Myocyte (in vitro differentiated cells): ENCODE data around the gene USP47. TPM values are rescaled to one million over a fixed set of nuclear protein-coding genes. Genes with fewer than 3 reads are reported as not detected.

ENCODE experiments used
- DNase-seq: peaks from one replicate; pipeline ENCODE4 v3.0.0-alpha.2; 2012; ENCODE audit warnings: low read depth
- total RNA-seq: library from RNA; depleted of rRNA; stranded (reverse); fragments of >200 nt; gene quantifications from 2 replicates; pipeline ENCODE4 v1.2.3, GENCODE V29; 2014

USP47 gene
- total RNA-seq, 1 donor from 2014 or later: 75.4 TPM

DNA sequence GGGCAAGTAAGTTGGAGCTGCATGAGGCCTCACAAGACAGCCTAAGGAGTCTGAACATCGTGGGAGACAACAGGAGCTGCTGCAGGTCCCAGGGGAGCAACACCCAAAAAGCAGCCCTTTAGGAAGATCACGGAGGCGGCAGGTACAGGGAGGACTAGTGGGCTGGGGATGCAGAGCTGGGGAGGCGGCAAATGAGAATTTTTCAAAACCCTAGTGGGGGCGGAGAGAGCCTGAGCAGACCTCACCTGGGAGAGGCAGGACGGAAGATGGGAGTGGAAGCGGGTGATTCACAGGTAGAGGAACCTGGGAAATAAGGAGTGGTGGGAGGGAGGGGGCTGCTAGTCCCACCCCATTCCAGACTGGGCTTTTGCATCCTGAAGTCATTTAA, 124.6 kb downstream of the USP47 start:
- DNase-seq: no peak

DNA sequence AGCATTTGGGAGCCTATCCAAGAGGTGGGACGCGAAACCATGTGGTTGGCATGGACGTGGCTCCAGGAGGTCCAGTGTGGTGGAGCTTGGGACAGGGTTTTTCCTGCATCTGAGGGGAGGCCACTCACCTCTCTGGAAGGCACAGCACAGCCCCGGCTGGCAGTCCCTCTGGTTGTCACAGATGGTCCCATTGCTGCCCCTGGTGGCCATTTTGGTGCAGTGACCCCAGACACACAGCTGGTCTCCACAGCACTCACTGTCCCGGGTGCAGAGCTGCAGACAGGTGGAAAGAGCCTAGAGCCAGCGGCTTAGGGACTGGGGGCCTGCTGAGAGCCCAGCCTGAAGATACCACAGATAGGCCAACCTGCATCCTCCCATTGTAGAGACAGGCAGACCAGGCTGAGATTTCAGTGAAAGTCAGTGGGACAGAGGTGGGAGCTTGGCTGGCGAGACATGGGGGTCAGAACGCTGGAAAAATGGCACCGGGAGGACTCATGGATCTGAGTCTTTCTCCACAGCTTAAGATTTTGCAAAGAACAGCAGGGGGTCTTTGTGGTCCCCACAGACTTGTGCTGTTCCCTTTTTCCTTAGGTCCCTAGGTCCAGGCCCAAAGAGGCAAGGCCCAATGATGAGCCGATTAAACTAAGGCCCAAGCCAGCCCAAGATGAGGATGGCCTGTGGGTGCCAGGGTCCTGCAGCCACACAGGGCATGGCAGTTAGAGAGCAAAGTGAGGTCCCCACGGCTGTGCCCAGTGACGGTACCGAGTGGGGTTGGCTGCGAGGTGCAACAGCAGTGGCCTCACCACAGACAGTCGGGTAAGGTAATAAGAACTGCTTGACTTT, 125.3 kb downstream of the USP47 start:
- DNase-seq: peak; percentile 84

DNA sequence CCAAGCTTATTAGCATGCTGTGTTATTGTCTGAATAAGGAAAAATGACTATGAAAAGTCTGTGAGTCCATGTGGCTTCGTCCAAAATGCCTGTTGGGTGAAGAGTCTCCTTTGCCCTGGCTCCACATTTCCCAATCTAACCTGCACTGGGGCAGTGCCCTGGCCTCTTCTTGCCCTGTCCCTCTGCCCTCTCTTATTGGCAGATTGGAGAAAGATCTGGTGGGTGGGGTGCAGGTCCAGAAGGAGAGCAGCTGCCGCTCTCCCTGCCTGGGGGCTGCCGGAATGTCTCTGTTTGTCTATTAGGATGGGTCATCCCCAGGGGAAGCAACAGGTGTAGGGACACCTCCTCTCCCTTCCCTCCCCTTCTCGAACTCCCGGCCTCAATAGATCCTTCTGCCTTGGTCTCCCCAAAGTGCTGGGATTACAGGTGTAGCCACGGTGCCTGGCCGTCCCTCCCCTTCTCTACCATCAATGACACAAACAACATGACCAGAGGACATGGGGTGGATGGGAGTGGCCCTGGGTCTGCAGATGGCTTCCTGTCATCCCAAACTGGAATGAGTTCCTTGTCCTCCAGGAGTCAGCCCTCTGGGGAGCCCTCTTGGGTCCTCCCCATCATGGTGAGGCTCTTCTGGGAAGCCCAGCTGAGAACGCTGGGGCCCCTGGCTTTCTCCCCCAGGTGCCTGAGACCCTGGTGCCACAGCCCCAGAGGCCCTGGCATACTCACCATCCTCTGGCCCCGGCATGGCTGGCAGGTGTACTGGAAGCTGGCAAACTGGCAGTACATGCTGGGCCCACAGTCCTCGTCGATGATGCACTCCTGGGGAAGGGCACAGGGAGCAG, 126.1 kb downstream of the USP47 start:
- DNase-seq: no peak

DNA sequence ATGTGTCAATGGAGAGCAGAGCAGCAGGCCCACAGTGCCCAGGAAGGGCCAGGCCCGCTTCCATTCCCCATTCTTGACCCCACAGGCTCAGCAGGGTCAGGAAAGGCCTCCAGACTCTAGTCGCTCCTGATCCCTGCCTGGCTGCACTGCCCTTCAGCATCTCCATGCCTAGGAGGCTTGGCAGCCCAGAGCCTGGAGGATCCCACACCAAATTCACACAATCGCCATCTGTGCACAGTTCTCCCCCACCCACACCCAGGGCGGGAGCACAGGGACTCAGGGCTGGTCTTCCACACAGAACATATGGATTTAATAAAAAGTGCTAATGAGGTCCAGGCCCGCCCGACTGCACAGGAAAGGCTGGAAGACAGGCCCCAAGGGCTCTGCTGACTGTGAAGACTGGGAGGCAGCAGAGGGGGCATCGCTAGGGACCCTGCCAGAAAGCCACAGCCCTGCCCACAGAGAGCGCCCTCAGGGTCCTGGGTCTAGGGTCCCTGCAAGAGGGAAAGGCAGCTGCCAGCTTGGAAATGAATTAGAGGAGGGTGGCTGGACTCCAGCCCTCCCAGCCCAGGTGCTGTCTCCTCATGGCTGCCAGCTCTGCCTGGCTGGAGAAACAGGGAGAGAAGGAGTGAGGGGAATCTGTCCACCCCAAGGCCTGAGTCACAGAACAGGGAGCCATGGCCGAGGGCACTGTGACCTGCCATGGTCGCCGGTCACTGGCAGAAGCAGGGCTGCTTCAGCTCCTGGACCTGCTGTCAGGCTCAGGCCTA, 126.9 kb downstream of the USP47 start:
- DNase-seq: no peak

DNA sequence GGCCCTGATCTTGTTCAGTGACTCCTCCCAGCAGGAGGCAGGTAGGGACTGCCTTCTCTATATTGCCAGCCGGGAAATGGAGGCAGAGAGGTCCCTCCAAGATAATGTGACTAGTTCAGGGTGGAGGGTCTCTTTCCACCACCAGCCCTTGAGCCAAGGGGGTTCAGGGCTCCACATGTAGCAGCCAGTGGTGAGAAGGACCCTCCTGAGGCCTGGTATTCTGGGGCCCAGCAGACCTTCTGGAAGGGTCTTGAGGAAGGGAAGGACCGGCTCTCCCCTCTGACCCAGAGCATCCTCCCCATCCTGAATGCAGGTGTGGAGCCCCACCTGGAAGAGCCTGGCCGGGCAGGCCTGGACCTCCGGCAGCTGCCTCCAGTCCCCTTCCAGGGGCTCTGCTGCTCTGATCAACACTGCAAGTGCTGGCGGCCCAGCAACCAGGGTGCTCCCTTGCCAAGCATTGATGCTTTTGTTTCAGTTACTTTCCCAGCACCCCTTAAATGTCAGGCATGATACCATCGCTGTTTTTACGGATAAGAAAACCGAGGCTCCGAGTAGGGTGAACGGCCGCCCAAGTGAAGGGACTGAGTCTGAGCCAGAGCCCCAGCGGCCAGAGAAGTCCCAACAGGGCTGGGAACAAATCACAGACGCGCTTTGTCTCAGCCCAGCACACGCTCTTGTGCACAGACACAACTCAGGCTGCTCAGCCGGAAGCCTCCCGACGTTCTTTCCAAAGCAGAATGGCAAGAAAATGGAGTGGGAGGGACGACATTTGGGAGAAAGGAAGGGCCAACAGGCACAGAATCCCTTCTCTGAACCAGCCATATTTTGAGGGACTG, 127.8 kb downstream of the USP47 start:
- no peak for DNase-seq

DNA sequence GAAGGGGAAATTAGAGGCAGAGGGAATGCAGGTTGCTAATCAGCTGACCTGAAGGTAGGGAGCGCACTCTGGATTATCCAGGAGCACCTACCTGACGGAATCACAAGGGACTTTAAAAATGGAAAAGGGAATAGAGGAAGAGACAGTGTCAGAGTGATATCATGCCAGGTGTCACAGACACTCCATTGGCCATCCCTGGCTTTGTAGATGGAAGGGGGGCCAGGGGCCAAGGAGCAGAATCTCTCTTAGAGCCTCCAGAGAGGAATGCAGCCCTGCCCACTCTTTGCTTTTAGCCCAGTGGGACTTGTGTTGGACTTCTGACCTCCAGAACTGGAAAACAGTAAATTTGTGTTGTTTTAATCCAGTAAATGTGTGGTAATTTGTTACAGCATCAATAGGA, 128.8 kb downstream of the USP47 start:
- DNase-seq: no peak

DNA sequence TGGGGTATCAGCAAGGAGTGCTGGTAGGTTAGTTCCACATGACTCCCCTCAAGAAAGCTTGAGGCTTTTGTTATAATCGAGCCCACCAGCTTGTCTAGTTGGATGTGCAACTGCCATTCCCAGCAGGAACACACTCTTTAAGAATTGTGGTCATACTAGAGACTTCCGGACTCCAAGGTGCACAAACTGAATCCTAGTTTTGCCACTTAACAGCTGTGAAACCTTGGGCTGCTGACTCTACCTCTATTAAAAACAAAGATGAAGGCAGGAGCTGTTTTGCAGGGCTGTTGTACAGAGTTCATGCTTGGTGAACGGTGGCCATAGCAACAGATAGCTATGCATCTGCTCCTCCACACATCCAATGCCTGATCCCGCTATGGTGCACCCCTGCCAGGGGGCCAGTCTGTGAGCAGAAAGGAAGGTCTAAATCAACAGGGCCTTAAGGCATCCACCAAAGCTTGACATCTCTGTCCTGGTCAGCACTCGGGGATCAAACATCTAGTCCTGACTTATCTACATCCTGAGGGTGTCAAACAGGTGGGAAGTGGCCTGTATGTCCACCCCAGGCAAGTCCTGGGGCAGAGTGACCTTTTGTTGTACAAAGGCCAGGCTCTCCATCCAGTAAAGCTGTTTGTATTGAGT, 130.3 kb downstream of the USP47 start:
- no peak for DNase-seq

DNA sequence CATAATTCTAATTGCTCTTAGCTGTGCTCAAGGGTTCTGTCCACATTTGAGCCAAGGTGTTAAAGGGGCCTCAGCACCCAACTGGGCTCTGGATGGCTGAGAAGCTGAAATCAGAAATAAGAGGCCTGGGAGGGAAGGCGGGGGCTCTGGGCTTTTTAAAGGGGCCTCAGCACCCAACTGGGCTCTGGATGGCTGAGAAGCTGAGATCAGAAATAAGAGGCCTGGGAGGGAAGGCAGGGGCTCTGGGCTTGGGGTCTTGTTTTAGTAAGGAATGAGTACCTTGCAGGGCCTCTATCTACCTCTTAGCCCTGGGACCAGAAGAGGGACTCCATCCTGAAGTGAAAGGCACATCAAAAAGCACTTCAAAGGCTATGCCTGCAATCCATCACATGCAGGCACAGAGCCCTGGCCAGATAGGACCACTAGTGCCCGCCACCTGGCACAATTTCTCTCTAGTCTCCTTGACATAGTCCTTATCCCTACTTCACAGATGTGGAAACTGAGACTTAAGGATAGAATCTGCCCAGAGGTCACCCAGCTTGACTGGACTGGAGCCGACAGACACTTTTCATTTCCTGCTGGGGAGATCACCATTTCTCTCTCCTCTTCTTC, 131.1 kb downstream of the USP47 start:
- no peak for DNase-seq

DNA sequence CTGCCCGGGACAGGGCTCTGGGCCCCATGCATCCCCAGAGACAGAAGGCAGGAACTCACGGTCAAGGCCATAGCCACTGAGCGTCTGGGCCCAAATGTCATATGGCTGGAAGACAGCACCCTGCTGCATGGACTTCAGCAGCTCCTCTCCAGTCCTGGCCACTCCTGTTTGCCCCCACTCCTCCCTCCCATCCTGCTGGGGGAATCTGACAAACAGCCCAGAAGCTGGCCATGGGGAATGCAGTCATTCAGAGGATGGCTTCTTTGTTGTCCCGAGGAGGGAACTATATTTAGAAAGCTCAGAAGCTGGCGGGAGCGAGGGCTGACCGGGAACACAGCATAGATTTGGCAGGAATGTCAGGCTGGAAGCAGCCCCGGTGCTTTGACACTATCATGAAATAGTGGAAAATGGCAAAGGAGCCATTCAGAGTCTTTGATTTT, 131.6 kb downstream of the USP47 start:
- peak; percentile 87 for DNase-seq

DNA sequence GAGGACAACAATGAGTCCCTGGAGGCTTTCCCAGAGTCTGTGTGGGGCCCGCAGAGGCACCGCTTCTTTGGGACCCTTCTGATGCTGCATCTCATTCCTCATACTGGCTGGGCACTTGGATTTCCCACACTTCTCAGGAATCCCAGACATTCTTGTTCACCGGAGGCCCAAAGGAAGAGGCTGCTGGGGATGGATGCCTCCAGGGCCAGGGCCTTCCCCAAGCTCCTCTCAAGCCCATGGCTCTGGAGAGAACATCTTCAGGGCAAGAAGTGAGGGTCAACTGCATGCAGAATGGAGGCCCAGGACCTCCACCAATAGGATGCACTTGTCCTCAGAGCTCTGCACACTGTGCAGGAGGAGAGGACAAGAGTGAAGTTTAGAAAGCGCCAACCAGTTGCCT, 132.1 kb downstream of the USP47 start:
- no peak for DNase-seq

DNA sequence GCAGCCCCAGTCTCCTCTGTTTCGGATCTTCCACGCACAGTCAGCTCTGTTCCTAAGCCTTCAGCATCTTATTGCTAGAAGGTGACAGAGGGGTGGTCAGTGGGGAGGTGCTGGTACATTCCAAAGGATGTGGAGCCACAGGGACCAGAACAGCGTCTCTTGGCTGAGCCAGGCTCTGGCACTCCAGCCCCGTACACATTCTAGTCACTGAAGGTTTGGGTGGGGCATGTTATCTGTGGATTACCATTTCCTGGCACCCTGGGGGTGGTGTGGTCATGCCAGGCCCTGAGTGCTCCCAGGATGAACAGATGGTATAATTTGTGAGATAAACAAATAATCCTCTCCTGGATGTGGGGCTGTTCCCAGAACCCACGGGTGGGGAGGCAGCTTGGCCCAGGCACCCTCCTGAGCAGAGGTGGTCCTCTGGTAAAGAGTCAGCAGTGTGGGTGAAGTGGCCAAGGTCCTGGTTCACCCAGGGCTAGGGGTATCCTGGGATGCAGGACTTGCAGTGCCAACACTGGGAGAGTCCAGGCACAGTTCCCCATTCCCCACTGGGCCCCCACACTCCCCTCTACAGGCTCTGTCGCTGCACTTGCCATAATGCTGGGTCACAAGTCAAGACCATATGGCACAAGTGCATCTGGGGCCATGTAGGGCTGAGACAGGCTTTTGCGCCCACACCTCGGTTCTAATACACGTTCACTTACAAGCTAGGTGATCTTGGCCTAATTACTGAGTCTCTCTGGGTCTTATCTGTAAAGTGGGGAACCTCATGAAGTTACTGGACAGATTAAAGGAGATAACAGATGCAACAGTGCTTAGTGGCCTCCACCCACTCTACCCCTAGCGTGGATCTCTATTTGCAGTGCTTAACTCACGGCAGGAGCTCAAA, 133.7 kb downstream of the USP47 start:
- DNase-seq: peak; percentile 65

DNA sequence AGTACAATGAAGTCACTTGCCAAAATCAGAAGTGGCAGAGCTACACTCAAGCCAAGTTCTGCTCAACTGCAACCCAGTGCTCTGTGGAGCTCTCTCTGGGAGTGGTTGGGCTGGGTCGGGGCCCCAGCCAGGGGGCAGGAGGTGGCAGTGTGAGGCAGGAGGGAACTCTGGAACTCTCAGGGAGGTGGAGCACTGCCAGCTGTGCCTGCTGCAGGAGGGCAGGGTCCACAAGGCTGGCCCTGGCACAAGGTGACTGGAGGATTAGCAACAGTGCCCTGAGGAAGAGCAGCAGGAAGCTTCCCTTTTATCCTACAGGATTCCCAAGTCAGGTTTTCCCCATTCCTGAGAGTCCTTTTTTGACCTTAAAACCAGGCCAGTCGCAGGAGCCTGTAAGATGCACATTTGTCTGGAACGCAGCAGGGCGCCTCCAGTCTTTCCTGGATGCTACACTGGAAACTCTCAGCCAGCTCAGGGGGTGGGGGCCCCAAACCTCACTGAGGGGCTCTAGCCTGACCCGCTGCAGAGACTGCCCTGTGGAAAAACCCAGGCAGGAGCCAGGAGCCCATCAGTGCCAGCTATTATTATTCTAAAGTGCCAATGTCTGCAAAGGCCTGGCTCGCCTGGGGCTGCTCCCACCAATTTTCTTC, 134.8 kb downstream of the USP47 start:
- DNase-seq: peak; percentile 40

DNA sequence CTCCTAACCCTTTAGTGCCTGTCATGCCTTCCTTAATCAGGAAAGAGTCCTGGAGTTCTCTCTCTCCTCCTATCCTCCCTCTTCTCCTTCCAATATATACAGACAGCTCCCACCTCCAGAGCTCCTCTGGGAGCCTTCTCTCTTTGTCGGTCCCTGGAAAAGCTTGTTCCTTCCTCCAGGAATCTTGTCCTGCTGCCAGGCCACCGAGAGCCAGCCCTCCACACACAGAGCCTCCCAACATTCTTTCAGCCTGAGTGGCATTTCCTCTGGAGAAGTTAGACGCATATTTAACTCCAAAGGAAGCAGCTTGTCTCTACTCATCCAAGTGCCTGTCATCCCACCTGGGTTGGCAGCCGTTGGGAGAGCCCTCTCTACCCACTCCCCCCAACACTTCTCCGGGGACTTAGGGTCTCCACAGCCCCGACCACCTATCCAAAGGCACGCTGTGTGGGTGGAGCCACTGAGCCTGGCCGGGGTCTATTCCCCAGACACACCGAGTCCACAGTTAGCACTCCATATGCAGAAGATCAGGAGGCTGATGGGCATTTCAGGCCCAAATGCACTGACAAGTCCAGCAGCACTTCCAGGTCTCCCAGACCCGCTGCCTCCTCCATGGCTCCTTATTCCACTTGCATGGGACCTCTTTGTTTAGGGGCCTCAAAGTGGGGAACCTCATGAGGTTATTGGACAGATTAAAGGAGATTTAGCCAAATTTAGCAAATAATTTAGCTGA, 135.6 kb downstream of the USP47 start:
- DNase-seq: peak; percentile 96

GRCh38 chr11:11978098-11978637, 136.4 kb downstream of the USP47 start:
- DNase-seq: no peak

- DNase-seq: peak; percentile 98
Measured at GRCh38 chr11:11978792-11979487, 137.2 kb downstream of the USP47 start.

DNA sequence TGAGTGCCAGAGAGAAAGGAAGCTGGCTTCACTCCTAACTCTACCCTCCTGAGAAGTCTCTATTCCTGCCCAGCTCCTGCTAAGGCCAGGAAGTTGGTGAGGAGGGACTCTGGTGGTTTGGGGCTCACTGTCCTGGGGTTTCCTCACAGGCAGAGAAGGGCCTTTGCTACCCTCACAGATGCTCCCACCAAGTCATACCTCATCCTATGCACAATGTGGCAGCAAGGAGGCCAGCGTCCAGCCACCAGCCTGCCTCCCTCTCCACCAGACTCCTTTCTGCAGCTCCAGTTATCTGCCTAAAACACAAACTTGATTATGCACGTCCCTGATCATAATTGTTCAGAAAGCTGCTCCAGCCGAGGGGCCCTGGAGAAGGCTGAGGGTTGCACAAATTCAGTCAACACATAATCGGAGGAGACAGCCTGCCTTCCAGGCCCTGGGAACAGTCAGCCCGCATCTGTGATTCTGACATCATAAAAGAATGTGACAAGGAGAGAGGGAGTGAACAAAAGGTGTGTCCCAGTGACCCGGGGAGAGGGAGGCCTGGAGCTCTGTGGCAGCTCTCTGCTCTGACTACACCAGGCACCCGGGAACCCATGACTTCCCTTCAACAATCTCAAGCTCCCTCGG, 137.8 kb downstream of the USP47 start:
- DNase-seq: peak; percentile 85
